SK-N-SH treated with all-trans-retinoic acid at 6 μM for 48 hours (cell line): ENCODE data around the gene CCDC3.

Experiments used
- ATAC-seq: fragments of 200-7000 bp; cut with Tn5 transposase; 3 replicates; pipeline ENCODE4 v1.9.1; 2020; ENCODE audit warnings: mild to moderate bottlenecking, moderate library complexity
- BACH2 ChIP-seq: fragments of 250-450 bp; sonication (Bioruptor Pico); IDR thresholded peaks from 2 replicates; pipeline ENCODE4 v1.9.0; 2021; ENCODE audit warnings: mild to moderate bottlenecking, borderline replicate concordance
- CREB5 ChIP-seq: fragments of 250-450 bp; sonication (Bioruptor Pico); IDR thresholded peaks from 2 replicates; pipeline ENCODE4 v1.5.1; 2020; ENCODE audit warnings: low read depth, mild to moderate bottlenecking, moderate library complexity
- CSDC2 ChIP-seq: fragments of 250-450 bp; sonication (Bioruptor Pico); IDR thresholded peaks from 2 replicates; pipeline ENCODE4 v1.5.0; 2020; ENCODE audit warnings: mild to moderate bottlenecking, moderate library complexity
- CSRNP3 ChIP-seq: fragments of 250-450 bp; sonication (Bioruptor Pico); IDR thresholded peaks from 2 replicates; pipeline ENCODE4 v1.5.1; 2021; ENCODE audit warnings: mild to moderate bottlenecking, moderate library complexity
- GLIS3 ChIP-seq: fragments of 250-450 bp; sonication (Bioruptor Pico); IDR thresholded peaks from 2 replicates; pipeline ENCODE4 v1.5.0; 2020; ENCODE audit warnings: mild to moderate bottlenecking, moderate library complexity
- ISL1 ChIP-seq: fragments of 250-450 bp; sonication (Bioruptor Pico); IDR thresholded peaks from 2 replicates; pipeline ENCODE4 v2.1.2; 2022; ENCODE audit warnings: mild to moderate bottlenecking, moderate library complexity
- OSR1 ChIP-seq: fragments of 250-450 bp; sonication (Bioruptor Pico); IDR thresholded peaks from 2 replicates; pipeline ENCODE4 v1.8.0; 2022; ENCODE audit warnings: moderate library complexity, mild to moderate bottlenecking, inconsistent platforms
- PATZ1 ChIP-seq: fragments of 250-450 bp; sonication (Bioruptor Pico); IDR thresholded peaks from 2 replicates; pipeline ENCODE4 v1.8.0; 2020; ENCODE audit warnings: mild to moderate bottlenecking, moderate library complexity, borderline replicate concordance
- POU6F1 ChIP-seq: fragments of 250-450 bp; sonication (Bioruptor Pico); IDR thresholded peaks from 2 replicates; pipeline ENCODE4 v1.8.0; 2021; ENCODE audit warnings: low read depth, mild to moderate bottlenecking, moderate library complexity, borderline replicate concordance
- PPARA ChIP-seq: fragments of 250-450 bp; sonication (Bioruptor Pico); IDR thresholded peaks from 2 replicates; pipeline ENCODE4 v1.5.0; 2020; ENCODE audit warnings: mild to moderate bottlenecking, borderline replicate concordance
- RARB ChIP-seq: fragments of 250-450 bp; sonication (Bioruptor Pico); IDR thresholded peaks from 2 replicates; pipeline ENCODE4 v1.8.0; 2021; ENCODE audit warnings: mild to moderate bottlenecking, moderate library complexity
- SNAI2 ChIP-seq: fragments of 250-450 bp; sonication (Bioruptor Pico); IDR thresholded peaks from 2 replicates; pipeline ENCODE4 v1.5.0; 2020; ENCODE audit warnings: mild to moderate bottlenecking, moderate library complexity
- TCF4 ChIP-seq: fragments of 250-450 bp; sonication (Bioruptor Pico); IDR thresholded peaks from 2 replicates; pipeline ENCODE4 v1.8.0; 2021; ENCODE audit warnings: mild to moderate bottlenecking, moderate library complexity, borderline replicate concordance
- TOX ChIP-seq: fragments of 250-450 bp; sonication (Bioruptor Pico); IDR thresholded peaks from 2 replicates; pipeline ENCODE4 v1.8.0; 2021; ENCODE audit warnings: mild to moderate bottlenecking, moderate library complexity, borderline replicate concordance
- TSHZ2 ChIP-seq: fragments of 250-450 bp; sonication (Bioruptor Pico); IDR thresholded peaks from 2 replicates; pipeline ENCODE4 v1.5.0; 2020; ENCODE audit warnings: mild to moderate bottlenecking, moderate library complexity
- ZC3H10 ChIP-seq: fragments of 250-450 bp; sonication (Bioruptor Pico); IDR thresholded peaks from 2 replicates; pipeline ENCODE4 v1.5.1; 2021; ENCODE audit warnings: mild to moderate bottlenecking, moderate library complexity
- ZFP30 ChIP-seq: fragments of 450-650 bp; formaldehyde crosslinking; IDR thresholded peaks from 2 replicates; pipeline ENCODE4 v1.5.0; 2022; ENCODE audit warnings: mild to moderate bottlenecking, moderate library complexity
- ZNF565 ChIP-seq: fragments of 450-650 bp; formaldehyde crosslinking; conservative IDR thresholded peaks from 2 replicates; pipeline ENCODE4 v1.5.0; 2020; ENCODE audit warnings: low read depth, mild to moderate bottlenecking, moderate library complexity
- ZNF70 ChIP-seq: fragments of 450-650 bp; formaldehyde crosslinking; IDR thresholded peaks from 2 replicates; pipeline ENCODE4 v1.5.0; 2020; ENCODE audit warnings: mild to moderate bottlenecking, moderate library complexity
- ZNF8 ChIP-seq: fragments of 450-650 bp; formaldehyde crosslinking; IDR thresholded peaks from 2 replicates; pipeline ENCODE4 v1.5.0; 2020; ENCODE audit warnings: mild to moderate bottlenecking, moderate library complexity

Gene CCDC3

DNA sequence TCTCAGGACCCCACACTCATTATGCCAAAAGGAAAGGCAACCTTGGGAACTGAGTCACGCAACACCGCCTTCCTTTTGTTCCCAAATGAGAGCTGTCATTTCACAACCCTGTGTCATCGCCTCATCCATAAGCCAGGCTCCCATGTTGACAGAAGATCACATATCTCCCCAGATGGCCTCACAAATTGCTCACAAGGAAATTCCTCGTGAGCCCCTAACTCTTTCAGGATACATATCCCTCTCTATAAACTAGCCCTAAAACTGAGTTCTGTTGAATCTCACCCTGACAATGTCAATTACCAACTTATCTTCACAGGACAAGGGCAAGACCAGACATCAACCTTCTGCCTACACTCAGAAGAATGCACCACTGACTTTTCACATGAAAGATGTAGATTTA, 22.6 kb downstream of the CCDC3 start (continued):
- TF ChIP-seq CREB5 (CRISPR knock-in tag) (no peak), CSDC2 (CRISPR knock-in tag) (no peak)

GRCh38 chr10:12975906-12976305, 25.6 kb downstream of the CCDC3 start:
- no peak for ATAC-seq
- no peak for TF ChIP-seq ZNF8 (CRISPR knock-in tag)
- no peak for TF ChIP-seq TCF4
- TF ChIP-seq PPARA, result no peak
- TF ChIP-seq ZC3H10 (CRISPR knock-in tag), result no peak
- TF ChIP-seq BACH2, result no peak
- no peak for TF ChIP-seq OSR1 (CRISPR knock-in tag)
- no peak for TF ChIP-seq TSHZ2 (CRISPR knock-in tag)
- no peak for TF ChIP-seq ZFP30 (CRISPR knock-in tag)
- no peak for TF ChIP-seq POU6F1 (CRISPR knock-in tag)
- no peak for TF ChIP-seq GLIS3 (CRISPR knock-in tag)
- TF ChIP-seq, all 23 proteins: peak for 0

- no peak; the same call in 2 of the 3 replicates for ATAC-seq
- TF ChIP-seq SNAI2 (CRISPR knock-in tag) (no peak), POU6F1 (CRISPR knock-in tag) (no peak), ZNF70 (CRISPR knock-in tag) (no peak), TSHZ2 (CRISPR knock-in tag) (no peak), CREB5 (CRISPR knock-in tag) (no peak), ZFP30 (CRISPR knock-in tag) (no peak), ZNF8 (CRISPR knock-in tag) (no peak), TOX (no peak), PATZ1 (no peak), RARB (CRISPR knock-in tag) (no peak), ZNF565 (no peak), ISL1 (CRISPR knock-in tag) (no peak), CSRNP3 (CRISPR knock-in tag) (no peak), OSR1 (CRISPR knock-in tag) (no peak)
Measured at GRCh38 chr10:12975266-12975665, 26.2 kb downstream of the CCDC3 start.
